ENCODE results near the gene ZNF678. TPM values are rescaled to one million over a fixed set of nuclear protein-coding genes. Genes with fewer than 3 reads are reported as not detected.

The ZNF678 gene
- polyA plus RNA-seq, 2 of the 4 experiments (the other 2 are of a cell fraction) = 3.5 to 6.9 TPM

- TF ChIP-seq CEBPB (IDR thresholded peaks at IDR 0.05) = no peak
- TF ChIP-seq GATA3 (IDR thresholded peaks at IDR 0.05; ENCODE audit: borderline replicate concordance) = no peak
- TF ChIP-seq POLR2A (IDR thresholded peaks at IDR 0.05; ENCODE audit: low read length) = no peak
- no peak for TF ChIP-seq MYC (IDR thresholded peaks at IDR 0.05; ENCODE audit: borderline replicate concordance, low read length)
- TF ChIP-seq JUN (IDR thresholded peaks at IDR 0.05) = no peak
- TF ChIP-seq CHD2 (IDR thresholded peaks at IDR 0.05; ENCODE audit: low read length, partially characterized antibody) = no peak
- no peak for TF ChIP-seq EP300 (IDR thresholded peaks at IDR 0.05)
- TF ChIP-seq RARB (CRISPR knock-in tag; IDR thresholded peaks at IDR 0.05) = no peak
- no peak for TF ChIP-seq REST (IDR thresholded peaks at IDR 0.05)
- ChIA-PET POLR2A (no interaction called here), CTCF (no interaction called here)
- Histone ChIP-seq H3K4me1 (no peaks in the 10 kb centered on the region), H3K9me3 (peaks cover 44% of the 10 kb centered on the region), H3K4me3 (no peak overlapping the region), H3K27ac (no peak overlapping the region), H3K4me2 (no peak overlapping the region)
- ATAC-seq (no peak), FAIRE-seq (no peak), DNase-seq (ENCODE audit: low read depth in 1 of 2, low spot score in 1 of 2) (no peak)
- 57% methylated on average over 7 of the region's 7 CpGs for WGBS (ENCODE audit: missing lambda C conversion rate)
These were observed 7.1 kb upstream of the ZNF678 start for GRCh38 chr1:227556288-227556687.

- CTCF ChIA-PET = interaction anchor here (0.6 to 1.2 kb wide), 4 partner anchors 15 to 1026 kb away, joined by 3 to 5 read pairs (median 3); no protein-coding TSS in a partner anchor
- Histone ChIP-seq H3K27ac (no peak overlapping the region), H3K9me3 (peaks cover 47% of the 10 kb centered on the region), H3K4me3 (no peak overlapping the region), H3K4me2 (no peak overlapping the region), H3K4me1 (no peaks in the 10 kb centered on the region)
- POLR2A ChIA-PET = no interaction called here
- TF ChIP-seq BHLHE40 (IDR thresholded peaks at IDR 0.05; ENCODE audit: low read depth, low read length) = no peak
- no peak for TF ChIP-seq EHF (CRISPR knock-in tag; IDR thresholded peaks at IDR 0.05)
- TF ChIP-seq FOXS1 (CRISPR knock-in tag; IDR thresholded peaks at IDR 0.05) = no peak
- TF ChIP-seq ATOH8 (CRISPR knock-in tag; IDR thresholded peaks at IDR 0.05; ENCODE audit: low read depth) = no peak
- no peak for TF ChIP-seq GATA3 (IDR thresholded peaks at IDR 0.05; ENCODE audit: borderline replicate concordance)
- TF ChIP-seq MAX (IDR thresholded peaks at IDR 0.05) = no peak
- TF ChIP-seq RARB (CRISPR knock-in tag; IDR thresholded peaks at IDR 0.05) = no peak
- TF ChIP-seq CBX2 (IDR thresholded peaks at IDR 0.05; ENCODE audit: borderline replicate concordance, low read depth) = no peak
- no peak for TF ChIP-seq HMGXB4 (CRISPR knock-in tag; IDR thresholded peaks at IDR 0.05; ENCODE audit: borderline replicate concordance)
- no peak for TF ChIP-seq MAZ (IDR thresholded peaks at IDR 0.05; ENCODE audit: borderline replicate concordance, low read depth, low read length)
- TF ChIP-seq USF2 (IDR thresholded peaks at IDR 0.05) = no peak
- TF ChIP-seq CTCF (IDR thresholded peaks at IDR 0.05) = no peak
- no peak for TF ChIP-seq FOSL2 (IDR thresholded peaks at IDR 0.05)
- no peak for TF ChIP-seq FOSL2 (CRISPR knock-in tag; IDR thresholded peaks at IDR 0.05)
- no peak for TF ChIP-seq ELK1 (IDR thresholded peaks at IDR 0.05; ENCODE audit: low read depth, low read length)
- no peak for TF ChIP-seq ZSCAN20 (CRISPR knock-in tag; IDR thresholded peaks at IDR 0.05)
- TF ChIP-seq SREBF2 (IDR thresholded peaks at IDR 0.05) = no peak
- no peak for TF ChIP-seq JUN (IDR thresholded peaks at IDR 0.05)
- TF ChIP-seq CHD4 (IDR thresholded peaks at IDR 0.05; ENCODE audit: borderline replicate concordance) = no peak
- no peak for TF ChIP-seq EHMT2 (IDR thresholded peaks at IDR 0.05; ENCODE audit: low read depth)
- TF ChIP-seq CEBPB (IDR thresholded peaks at IDR 0.05) = no peak
- no peak for FAIRE-seq
- no peak for ATAC-seq
- WGBS (ENCODE audit: missing lambda C conversion rate) = 68% methylated on average over 23 of the region's 29 CpGs
- DNase-seq (ENCODE audit: low read depth in 1 of 2, low spot score in 1 of 2) = no peak
These were observed 5.2 kb upstream of the ZNF678 start for GRCh38 chr1:227557962-227558725.
